Astrocyte of the hippocampus (primary cell): Measurements from ENCODE around the gene NRN1L.
"Not testable (repeated sequence)": the region's sequence is repeated elsewhere in the genome, so short reads cannot be mapped to it uniquely, and the experiment has no call there.

Experiments
- DNase-seq: peaks from one replicate; pipeline ENCODE4 v3.0.0; 2011; ENCODE audit warnings: low read depth, low spot score

Gene NRN1L

DNA sequence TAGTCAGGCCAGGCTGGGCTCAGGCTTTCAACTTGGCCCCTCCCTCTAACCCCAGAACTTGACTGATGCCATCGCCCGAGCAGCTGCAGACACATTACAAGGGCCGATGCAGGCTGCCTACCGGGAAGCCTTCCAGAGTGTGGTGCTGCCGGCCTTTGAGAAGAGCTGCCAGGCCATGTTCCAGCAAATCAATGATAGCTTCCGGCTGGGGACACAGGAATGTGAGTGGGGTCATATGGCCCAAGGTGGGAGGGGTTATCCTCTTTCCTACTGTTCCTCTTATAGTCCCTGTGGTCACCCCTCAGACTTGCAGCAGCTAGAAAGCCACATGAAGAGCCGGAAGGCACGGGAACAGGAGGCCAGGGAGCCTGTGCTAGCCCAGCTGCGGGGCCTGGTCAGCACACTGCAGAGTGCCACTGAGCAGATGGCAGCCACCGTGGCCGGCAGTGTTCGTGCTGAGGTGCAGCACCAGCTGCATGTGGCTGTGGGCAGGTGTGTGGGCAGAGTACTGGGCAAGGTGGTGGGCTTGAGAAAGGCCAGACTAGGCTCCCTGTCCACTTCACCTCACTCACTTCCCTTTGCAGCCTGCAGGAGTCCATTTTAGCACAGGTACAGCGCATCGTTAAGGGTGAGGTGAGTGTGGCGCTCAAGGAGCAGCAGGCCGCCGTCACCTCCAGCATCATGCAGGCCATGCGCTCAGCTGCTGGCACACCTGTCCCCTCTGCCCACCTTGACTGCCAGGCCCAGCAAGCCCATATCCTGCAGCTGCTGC is 2.1 kb upstream of the NRN1L start:
- DNase-seq, result peak; percentile 41

- DNase-seq, result no peak
These were observed 1.4 kb upstream of the NRN1L start for GRCh38 chr16:67883146-67883871.

GRCh38 chr16:67883872-67884261 is 818 bp upstream of the NRN1L start:
- peak; percentile 67 for DNase-seq

DNA sequence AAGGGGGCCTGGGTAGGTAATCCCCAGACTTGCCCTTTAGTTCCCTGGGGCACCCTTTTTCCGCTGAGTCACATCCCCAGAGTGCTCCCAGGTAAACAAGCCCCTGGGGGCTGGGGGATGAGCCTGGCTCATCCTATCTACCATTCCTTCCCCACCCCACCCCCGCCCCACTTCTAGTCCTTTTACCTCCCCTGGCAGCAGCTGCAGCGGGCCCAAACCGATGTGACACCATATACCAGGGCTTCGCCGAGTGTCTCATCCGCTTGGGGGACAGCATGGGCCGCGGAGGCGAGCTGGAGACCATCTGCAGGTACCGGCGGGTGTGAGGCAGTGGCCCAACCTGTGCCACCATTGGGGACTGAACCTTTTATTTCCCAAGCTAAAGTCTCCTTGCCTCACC is 860 bp downstream of the NRN1L start:
- DNase-seq, result no peak

DNA sequence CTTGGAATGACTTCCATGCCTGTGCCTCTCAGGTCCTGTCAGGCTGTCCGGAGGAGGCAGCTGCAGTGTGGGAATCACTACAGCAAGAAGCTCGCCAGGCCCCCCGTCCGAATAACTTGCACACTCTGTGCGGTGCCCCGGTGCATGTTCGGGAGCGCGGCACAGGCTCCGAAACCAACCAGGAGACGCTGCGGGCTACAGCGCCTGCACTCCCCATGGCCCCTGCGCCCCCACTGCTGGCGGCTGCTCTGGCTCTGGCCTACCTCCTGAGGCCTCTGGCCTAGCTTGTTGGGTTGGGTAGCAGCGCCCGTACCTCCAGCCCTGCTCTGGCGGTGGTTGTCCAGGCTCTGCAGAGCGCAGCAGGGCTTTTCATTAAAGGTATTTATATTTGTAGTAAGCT is 1.3 kb downstream of the NRN1L start:
- no peak for DNase-seq

DNA sequence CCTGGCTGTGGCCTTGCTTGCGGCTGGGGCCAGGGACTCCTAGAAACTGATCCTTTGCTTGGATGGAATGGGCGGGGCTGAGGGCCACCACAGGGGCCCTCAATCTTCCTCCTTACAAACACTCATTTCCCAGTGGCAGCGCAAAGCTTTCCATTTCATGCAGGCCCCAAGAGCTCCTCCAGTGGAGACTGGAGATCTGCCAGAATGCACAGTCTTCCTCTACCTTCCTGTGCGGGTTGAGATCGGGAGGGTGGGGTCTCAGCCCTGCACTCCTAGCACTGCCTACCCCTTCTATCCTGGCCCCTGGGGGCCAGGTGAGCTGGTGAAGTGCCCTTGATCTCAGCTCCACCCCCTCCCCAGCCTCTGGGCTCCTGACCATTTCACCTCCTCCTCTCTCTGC is 1.7 kb downstream of the NRN1L start:
- DNase-seq, result no peak

GRCh38 chr16:67888331-67888730 is 3.6 kb downstream of the NRN1L start:
- DNase-seq, result no peak

DNA sequence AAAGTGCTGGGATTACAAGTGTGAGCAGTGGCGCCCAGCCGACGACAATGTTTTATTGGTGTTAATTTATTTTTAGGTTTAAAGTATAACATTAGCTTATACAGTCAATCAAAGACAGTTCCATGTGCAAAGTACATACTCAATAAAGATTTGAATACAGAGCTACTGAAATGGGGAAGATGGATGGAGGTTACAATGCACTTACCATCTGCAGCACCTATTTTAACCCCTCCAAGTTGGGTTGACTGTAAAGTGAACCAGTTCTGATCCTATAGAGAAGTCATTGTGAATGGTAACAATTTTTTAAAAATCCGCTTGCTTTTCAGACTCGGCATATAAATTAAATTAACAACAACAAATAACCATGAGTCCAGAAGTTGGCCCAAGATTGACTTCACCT is 7.7 kb downstream of the NRN1L start:
- no peak for DNase-seq

DNA sequence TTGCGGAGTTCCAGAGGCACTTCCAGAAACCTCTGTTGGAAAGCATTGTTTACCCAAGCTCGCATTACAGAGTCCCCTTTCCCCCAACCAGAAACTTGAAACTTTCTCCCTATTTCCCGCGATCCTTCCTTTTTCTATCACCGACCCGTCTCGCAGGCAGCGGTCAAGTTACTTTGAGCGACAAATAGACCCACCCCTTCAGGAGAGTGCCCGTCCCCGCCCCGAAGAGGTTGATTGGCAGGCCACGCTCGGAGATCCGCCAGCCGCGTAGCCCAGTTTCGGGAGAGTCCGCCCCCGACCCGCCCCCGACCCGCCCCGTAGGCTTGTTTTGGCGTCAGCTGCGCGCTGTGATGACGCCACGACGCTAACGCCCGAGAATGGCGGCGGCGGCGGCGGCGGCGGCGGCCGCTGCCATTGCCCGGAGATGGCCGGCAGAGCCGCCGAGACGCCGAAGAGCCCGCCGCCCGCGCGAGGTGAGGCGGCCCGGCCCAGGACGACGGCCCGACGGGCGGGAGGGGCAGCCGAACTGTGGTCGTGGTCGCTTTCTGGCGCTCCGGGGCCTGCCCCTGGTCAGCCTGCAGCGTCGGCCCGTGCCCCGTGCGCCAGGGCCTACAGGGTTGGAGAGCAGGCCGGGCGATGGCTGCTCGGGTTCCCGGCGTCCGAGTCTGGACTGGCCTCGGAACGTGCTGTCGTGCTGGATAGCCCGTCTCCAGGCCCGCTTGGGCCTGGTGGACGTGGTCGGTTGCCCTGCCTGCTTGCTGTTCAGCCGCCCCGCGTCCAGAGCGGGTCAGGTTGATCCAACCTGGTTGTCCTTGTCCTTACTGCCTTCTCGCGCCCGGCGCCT is 8.4 kb downstream of the NRN1L start, which contains the start of gene PSKH1:
PSKH1 (plus strand) TSS at position 356 of the 844 bp plus-strand sequence. CDS start 15,496 bp downstream, outside the sequence.
- DNase-seq, result peak; percentile 99

DNA sequence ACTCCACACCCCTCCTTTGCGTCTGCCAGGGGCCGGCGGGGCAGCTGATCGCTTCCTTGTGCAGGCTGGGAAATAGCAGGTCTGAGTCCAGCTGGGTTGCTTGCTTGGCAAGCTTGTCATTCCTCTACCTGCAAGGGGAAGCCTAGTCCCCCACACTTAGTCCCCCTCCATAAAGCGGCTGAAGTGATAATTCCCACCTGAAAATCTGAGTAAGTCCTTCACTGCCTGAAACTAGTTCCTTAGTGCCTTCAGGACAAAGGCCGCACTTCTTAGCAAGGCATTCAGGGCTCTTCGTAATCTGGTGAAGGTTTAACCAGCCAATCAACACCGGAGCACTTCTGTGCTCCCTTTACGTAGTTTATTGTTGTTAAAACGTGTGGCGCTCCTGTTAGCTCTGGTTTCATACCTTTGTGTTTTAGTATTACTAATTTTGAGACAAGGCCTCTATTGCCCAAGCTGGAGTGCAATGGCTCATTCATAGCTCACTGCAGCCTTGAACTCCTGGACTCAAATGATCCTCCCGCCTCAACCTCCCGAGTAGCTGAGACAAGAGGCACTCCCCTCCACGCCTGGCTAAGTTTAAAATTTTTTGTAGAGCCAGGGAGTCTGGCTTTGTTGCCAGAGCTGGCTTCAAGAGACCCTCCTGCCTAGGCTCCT is 9.2 kb downstream of the NRN1L start:
- no peak for DNase-seq

DNA sequence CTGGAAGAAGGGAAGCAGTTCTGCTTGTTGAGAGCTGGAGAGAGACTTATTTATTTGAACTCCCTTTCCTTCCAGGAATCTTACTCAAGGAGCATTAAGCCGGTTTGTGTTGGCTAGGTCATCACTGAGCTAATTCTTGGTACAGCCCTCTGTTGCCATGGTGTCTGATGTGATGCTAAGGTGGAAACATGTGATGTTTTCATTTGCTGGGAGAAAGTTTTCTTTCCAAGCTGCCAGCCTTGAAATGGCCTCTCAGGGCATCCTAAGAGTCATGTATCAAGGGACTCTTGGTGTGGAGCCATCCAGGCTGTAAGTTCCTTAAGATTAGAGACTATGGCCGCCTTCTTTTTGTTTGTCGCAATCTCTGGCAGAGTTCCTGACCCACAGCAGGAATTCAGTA is 12.5 kb downstream of the NRN1L start:
- peak; percentile 85 for DNase-seq

DNA sequence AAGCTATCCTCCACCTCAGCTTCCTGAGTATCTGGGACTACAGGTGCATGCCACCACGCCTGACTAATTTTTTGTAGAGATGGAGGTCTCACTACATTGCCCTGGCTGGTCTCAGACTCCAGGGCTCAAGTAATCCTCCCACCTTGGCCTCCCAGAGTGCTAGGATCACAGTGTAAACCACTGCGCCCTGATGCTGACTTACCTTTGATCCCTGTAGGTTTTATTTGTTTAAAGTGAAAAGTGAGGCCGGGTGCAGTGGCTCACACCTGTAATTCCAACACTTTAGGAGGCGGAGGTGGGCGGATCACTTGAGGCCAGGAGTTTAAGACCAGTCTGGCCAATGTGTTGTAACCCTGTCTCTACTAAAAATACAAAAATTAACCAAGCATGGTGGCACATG is 17.0 kb downstream of the NRN1L start:
- DNase-seq, result no peak

DNA sequence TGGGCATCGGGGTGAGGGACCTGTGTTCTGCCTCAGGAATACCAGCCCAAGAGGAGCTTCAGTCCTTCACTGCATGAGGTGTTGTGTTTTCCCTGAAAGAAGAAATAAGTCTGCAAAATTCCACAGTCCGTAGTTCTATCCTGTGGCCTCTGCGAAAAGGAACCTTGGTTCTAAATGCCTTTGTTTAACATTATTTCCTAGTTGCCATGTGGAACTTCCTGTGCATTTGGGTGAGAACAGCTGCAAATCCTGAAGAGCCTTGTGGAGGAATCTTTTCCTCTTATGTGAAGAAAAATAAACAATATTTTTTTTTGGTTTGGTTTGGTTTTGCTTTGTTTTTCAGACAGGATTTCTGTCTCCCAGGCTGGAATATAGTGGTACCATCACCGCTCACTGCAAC is 18.1 kb downstream of the NRN1L start:
- DNase-seq, result no peak

DNA sequence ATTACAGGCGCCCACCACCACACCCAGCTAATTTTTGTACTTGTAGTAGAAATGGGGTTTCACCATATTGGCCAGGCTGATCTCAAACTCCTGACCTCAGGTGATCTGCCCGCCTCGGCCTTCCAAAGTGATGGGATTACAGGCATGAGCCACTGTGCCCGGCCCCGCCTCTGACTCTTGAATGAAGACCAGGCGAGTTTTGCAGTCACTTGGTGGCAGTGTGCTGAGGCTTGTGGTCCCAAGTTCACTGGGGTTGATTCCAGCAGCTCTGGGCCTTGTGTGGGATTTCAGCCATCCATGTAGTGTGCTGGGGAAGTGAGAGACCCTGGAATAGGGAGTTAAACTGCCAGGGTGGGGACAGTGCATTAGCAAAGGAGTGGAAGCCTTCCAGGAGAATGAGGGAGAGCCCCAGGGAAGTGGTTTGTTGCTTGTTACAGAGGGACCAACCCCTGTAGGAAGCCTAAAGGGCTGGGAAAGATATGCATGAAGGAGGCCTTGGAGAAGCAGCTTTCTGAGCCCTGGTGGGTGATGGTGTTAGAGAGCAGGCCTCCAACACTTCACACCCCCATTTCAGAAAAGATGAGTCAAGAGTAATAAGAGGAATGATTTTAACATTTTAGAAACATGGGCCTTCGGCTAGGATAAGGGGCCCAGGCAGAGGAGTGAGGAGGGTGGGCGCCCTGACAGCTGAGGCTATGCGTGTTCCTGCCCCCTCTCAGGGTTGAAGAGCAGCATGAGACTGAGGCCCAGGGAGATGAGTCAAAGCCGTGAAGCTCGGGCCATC is 22.9 kb downstream of the NRN1L start:
- DNase-seq, result no peak

- DNase-seq, result no peak
These were observed 24.5 kb downstream of the NRN1L start for GRCh38 chr16:67909056-67909742.

GRCh38 chr16:67910158-67910557 is 25.5 kb downstream of the NRN1L start:
- no peak for DNase-seq

DNA sequence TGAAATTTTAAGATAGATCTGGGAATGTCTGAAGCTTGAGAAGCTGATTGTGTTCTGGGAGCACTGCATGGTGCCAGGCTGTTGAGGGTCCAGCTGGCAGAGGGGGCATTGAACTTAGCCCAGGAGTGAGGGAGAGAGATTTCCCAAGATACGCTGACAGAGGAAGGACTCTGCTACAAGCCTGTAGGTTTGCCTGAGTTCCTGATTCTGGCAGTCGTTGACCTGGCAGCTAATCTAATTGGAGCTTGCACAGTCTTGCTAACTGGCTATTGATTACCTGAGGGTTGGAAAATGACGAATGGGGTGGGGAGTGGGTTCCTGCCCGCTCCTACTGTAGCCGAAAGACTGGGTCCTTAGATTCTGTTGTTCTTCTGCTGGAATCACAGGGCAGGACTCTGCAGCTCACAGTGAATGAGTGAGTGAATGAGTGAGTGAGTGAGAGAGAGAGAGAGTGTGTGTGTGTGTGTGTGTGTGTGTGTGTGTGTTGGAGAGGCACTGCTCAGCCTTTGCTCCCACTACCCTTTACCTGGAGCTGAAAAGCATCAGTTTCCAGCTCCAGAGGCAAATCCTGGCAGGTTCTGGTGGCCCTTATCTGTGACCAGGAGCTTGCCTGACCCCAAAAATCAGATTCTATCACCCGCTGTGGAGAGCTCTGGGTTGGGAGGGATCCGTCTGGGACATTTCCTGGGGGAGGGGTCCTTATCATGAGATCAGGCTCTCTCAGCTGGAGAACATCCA is 30.2 kb downstream of the NRN1L start:
- no peak for DNase-seq

DNA sequence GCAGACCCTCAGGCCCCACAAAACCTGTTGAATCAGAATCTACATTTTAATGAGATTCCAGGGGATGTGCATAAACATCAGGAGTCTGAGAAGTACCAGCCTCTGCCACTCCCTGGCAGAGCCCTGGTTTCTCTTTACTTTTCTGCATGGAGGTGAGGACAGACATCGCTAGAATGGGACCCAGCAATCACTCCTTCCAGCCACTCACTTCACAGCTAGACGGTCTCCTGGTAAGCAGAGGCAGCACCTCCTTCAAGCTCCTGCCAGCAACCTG is 30.7 kb downstream of the NRN1L start:
- DNase-seq, result not testable (repeated sequence)

DNA sequence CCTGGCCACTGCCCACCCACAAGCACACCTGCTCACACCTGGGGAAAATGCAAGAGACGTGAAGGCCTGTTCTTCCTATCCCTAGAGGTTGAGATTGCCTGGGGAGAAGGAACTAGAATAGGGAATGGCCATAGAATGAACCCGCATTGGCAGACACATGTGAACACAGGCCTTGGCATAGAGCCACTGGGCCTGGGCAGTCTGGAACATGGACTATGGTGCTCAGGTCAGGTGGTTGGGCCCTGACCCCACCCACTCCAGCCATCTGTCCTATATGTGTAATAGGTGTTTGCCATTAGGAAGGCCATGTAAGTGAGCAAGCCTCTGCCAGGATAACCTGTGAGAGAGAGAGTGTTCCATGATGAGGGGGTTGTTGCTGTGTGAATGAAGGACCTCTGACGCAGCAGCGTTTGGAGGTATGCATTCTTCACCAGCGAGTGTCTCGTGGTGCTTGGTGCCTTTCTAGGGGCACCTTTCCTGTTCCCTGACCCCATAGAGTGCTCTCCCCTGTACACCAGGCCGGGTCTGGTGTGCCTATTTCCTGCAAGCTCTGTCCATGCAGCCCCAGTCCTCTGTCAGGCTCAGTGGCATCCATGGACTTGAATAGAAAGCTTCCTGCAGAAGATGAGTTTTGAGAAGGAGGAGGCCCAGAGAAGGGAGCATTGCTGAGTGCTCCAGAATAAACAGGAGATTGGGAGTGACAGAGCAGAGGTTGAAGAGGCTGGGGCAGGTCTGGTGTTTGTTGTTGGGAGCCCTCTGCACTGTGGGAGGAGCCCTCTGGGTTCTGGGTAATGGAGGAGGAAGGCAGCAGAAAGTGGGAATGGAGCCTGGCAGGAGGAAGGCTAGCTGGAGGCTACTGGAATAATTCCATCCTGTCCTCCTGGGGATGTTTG is 31.4 kb downstream of the NRN1L start:
- no peak for DNase-seq
